ENCODE measurements around the gene L3MBTL3. TPM values are rescaled to one million over a fixed set of nuclear protein-coding genes. Genes with fewer than 3 reads are reported as not detected.

The L3MBTL3 gene
- total RNA-seq (2021; ENCODE audit: unreplicated experiment) (31.5 TPM), Bru-seq, nascent RNA (percentile 80 among the genes with signal in this experiment), BruChase-seq, experiment 1, labeled RNA remaining after a 6-hour chase (percentile 63 among the genes with signal in this experiment), BruChase-seq, experiment 2, labeled RNA remaining after a 2-hour chase (percentile 67 among the genes with signal in this experiment)
- 11.8 and 14.6 TPM in 2 replicates for polyA plus RNA-seq (2012)
- long read RNA-seq, partial matches to known transcripts = 16 of 22 reads
- long read RNA-seq, other reads (novel, unspliced or antisense) = 5 of 22 reads

GRCh38 chr6:130018292-130018743 lies at the start of gene L3MBTL3:
TSS of gene L3MBTL3 (plus strand) at chr6:130018581. CDS start at chr6:130042700, 24,119 bp downstream.
- H3K27me3 ChIP-seq (ENCODE audit: insufficient read depth, low read length) = no peaks in the 10 kb centered on the region
- H3K4me2 ChIP-seq (ENCODE audit: low read length) = peak within 1 kb of the TSS; percentile 78
- intact Hi-C loops (cut with micrococcal nuclease) = no loop called here
- peak within 1 kb of the TSS; percentile 75 for H2AFZ ChIP-seq (ENCODE audit: low read depth, low read length, poor library complexity, severe bottlenecking)
- H3K9me2 ChIP-seq (ENCODE audit: insufficient read depth) = no peaks in the 10 kb centered on the region
- H3K4me1 ChIP-seq (ENCODE audit: control insufficient read depth in 1 of 2, insufficient read depth in 2 of 2, low read length in 2 of 2) = peaks cover 12 to 13% of the 10 kb centered on the region in 2 experiments; a peak in 3 of 4 replicates
- RAD21 ChIA-PET (ENCODE audit: low non-redundant PET in 1 of 2, low total read pairs in 2 of 2, uncharacterized antibody in 2 of 2, unreplicated experiment in 2 of 2) = no interaction called here
- no peaks in the 10 kb centered on the region for H4K20me1 ChIP-seq (ENCODE audit: insufficient read depth)
- peak; percentile 74 for ATAC-seq
- BruUV-seq (replicated peaks) = no TSS peak
- DNase-seq (ENCODE audit: low read depth, low spot score) = peak; percentile 42
- H3K9ac ChIP-seq (ENCODE audit: low read length) = peak within 1 kb of the TSS; percentile 72
- peaks cover 21% of the 10 kb centered on the region for H3K79me2 ChIP-seq (ENCODE audit: insufficient read depth, low read length)
- POLR2A ChIA-PET = no interaction called here
- H3K9me3 ChIP-seq (ENCODE audit: control insufficient read depth in 1 of 2, insufficient read depth in 1 of 2, low read depth in 1 of 2, low read length in 2 of 2) = no peaks in the 10 kb centered on the region
- peak within 1 kb of the TSS; percentile 70 to 90 for H3K4me3 ChIP-seq (replicated peaks in 1 of 2; ENCODE audit: low read depth in 1 of 2, low read length in 2 of 2)
- peak within 1 kb of the TSS; percentile 94 for H3K27ac ChIP-seq (ENCODE audit: low read depth, low read length)
- no peaks in the 10 kb centered on the region for H3K36me3 ChIP-seq (ENCODE audit: control insufficient read depth in 1 of 2, insufficient read depth in 2 of 2, low read length in 2 of 2)
- CTCF ChIA-PET = no interaction called here
- TF ChIP-seq EGR1 (IDR thresholded peaks at IDR 0.05; ENCODE audit: low read depth) = no peak
- TF ChIP-seq, protein P1, sequence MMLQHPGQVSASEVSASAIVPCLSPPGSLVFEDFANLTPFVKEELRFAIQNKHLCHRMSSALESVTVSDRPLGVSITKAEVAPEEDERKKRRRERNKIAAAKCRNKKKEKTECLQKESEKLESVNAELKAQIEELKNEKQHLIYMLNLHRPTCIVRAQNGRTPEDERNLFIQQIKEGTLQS (IDR thresholded peaks at IDR 0.05) = no peak
- peak; percentile 16; the same call in 1 of the 2 replicates for TF ChIP-seq RAD21 (IDR thresholded peaks at IDR 0.05; ENCODE audit: low read depth)
- no peak; the same call in 1 of the 2 replicates for TF ChIP-seq ELF1 (IDR thresholded peaks at IDR 0.05; ENCODE audit: borderline replicate concordance, low read depth)
- TF ChIP-seq SIN3A (IDR thresholded peaks at IDR 0.05; ENCODE audit: low read depth) = 0 out of 2 replicates have a peak, but pooled peaks have one; percentile 49
- no peak for TF ChIP-seq FOSL1 (IDR thresholded peaks at IDR 0.05; ENCODE audit: low read depth)
- TF ChIP-seq CTCF (IDR thresholded peaks at IDR 0.05 in 2 of 3, conservative IDR thresholded peaks at IDR 0.05 in 1 of 3; ENCODE audit: borderline replicate concordance in 1 of 3, insufficient read depth in 1 of 3, low read depth in 2 of 3, low read length in 2 of 3) = no peak
- TF ChIP-seq POLR2AphosphoS5 (IDR thresholded peaks at IDR 0.05; ENCODE audit: low read depth, low read length) = peak; percentile 28
- TF ChIP-seq MAX (IDR thresholded peaks at IDR 0.05) = 0 out of 2 replicates have a peak, but pooled peaks have one; percentile 50
- peak; percentile 17 for TF ChIP-seq YY1 (IDR thresholded peaks at IDR 0.05; ENCODE audit: extremely low read depth, insufficient replicate concordance, low read depth, low read length)
- no peak for TF ChIP-seq POLR2A (IDR thresholded peaks at IDR 0.05; ENCODE audit: borderline replicate concordance, extremely low read depth, insufficient read depth, insufficient read length)
- TF ChIP-seq CBX3 (IDR thresholded peaks at IDR 0.05; ENCODE audit: low read depth) = peak; percentile 37; the same call in 1 of the 2 replicates
- TF ChIP-seq SP1 (IDR thresholded peaks at IDR 0.05; ENCODE audit: low read depth) = 0 out of 2 replicates have a peak, but pooled peaks have one; percentile 10
- no peak for TF ChIP-seq EZH2 (IDR thresholded peaks at IDR 0.05)
- no peak for TF ChIP-seq ZBTB33 (IDR thresholded peaks at IDR 0.05; ENCODE audit: extremely low read depth, insufficient replicate concordance, low read length)
- TF ChIP-seq TCF7L2 (IDR thresholded peaks at IDR 0.05; ENCODE audit: borderline replicate concordance, extremely low read depth, insufficient read depth, insufficient read length) = no peak
- TF ChIP-seq ZFX (IDR thresholded peaks at IDR 0.05) = no peak
- no peak for TF ChIP-seq SRF (IDR thresholded peaks at IDR 0.05; ENCODE audit: low read depth)
- TF ChIP-seq REST (IDR thresholded peaks at IDR 0.05; ENCODE audit: low read depth) = no peak

Measured in HCT116 (cell line).